HG03025 (cell line): ENCODE measurements around the gene COPA.
"Not testable (repeated sequence)": the region's sequence is repeated elsewhere in the genome, so short reads cannot be mapped to it uniquely, and the experiment has no call there.

Experiments
- ATAC-seq: cut with Tn5 transposase; IDR thresholded peaks from one replicate; pipeline ENCODE4 v1.9.1; 2021; ENCODE audit warnings: mild to moderate bottlenecking, moderate library complexity; ENCODE audit not compliant: unreplicated experiment, low FRiP score

The COPA gene

GRCh38 chr1:160342953-160343869 is at the start of gene COPA, which contains the start of gene NCSTN:
Gene COPA, minus strand, starts transcription at chr1:160343250. Its CDS starts 80 bp downstream, at chr1:160343170.
Gene NCSTN, plus strand, starts transcription at chr1:160343383. Its CDS starts 14 bp downstream, at chr1:160343397.
- ATAC-seq, result peak; percentile 83

DNA sequence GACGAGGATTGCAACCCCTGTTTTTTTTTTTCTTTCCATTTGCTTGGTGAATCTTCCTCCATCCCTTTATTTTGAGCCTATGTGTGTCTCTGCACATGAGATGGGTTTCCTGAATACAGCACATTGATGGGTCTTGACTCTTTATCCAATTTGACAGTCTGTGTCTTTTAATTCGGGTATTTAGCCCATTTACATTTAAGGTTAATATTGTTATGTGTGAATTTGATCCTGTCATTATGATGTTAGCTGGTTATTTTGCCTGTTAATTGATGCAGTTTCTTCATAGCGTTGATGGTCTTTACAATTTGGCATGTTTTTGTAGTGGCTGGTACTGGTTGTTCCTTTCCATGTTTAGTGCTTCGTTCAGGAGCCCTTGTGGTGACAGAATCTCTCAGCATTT is 45.4 kb upstream of the COPA start:
- not testable (repeated sequence) for ATAC-seq

GRCh38 chr1:160384812-160385211 is 41.8 kb upstream of the COPA start:
- not testable (repeated sequence) for ATAC-seq

- no peak for ATAC-seq
Measured at GRCh38 chr1:160377585-160378206, 34.6 kb upstream of the COPA start.

DNA sequence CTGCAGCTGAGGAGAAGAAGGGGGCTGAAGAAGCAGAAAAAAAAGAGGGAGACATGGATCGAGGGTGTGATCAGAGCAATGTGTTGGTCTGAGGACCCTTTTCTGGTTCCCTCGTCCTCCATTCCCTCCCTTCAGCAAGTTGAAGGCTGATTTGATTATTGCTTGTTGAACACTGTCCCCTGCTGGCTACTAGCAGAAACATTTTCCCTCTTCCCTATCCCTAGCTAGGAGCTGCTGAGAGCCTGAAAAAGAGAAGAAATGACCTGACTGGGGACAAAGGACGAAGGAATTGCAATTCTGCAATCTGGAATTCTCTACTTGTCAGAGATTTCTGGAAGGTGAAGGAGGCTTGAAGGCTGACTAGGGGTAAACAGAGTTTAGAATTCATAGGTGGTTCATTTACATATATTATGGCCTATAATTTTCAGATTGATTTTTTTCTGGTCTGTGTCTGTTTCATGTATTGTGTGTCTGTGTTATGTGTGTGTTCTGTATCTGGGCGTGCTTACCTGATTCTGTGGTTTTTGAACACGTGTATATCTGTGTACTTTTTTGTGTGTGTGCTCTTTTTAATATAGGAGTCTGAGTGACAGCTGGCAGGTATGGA is 33.6 kb upstream of the COPA start:
- ATAC-seq, result no peak

GRCh38 chr1:160375788-160376524 is 32.9 kb upstream of the COPA start:
- no peak for ATAC-seq

GRCh38 chr1:160374306-160375110 is 31.5 kb upstream of the COPA start:
- no peak for ATAC-seq

- ATAC-seq, result no peak
Measured at GRCh38 chr1:160373696-160374095, 30.6 kb upstream of the COPA start.

GRCh38 chr1:160371756-160372155 is 28.7 kb upstream of the COPA start:
- no peak for ATAC-seq

DNA sequence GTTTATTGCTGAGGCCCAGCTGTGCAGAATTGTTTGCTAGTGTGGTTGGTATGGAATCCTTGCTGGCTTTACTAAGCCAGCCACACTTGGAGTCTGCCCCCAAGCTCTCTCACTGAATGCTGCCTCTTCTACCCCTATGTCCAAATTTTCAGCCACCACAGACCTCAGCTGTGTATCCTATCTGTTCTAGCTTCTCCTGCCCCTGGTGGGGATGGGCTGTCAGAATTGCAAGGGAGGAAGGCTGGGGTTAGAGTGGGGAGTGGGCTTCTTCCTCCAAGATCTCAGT is 28.2 kb upstream of the COPA start:
- no peak for ATAC-seq

GRCh38 chr1:160370561-160371345 is 27.7 kb upstream of the COPA start:
- ATAC-seq, result no peak

GRCh38 chr1:160369087-160369486 is 26.0 kb upstream of the COPA start:
- ATAC-seq, result no peak

- no peak for ATAC-seq
Measured at GRCh38 chr1:160367934-160368923, 25.2 kb upstream of the COPA start.

- ATAC-seq, result no peak
Measured at GRCh38 chr1:160367516-160367900, 24.5 kb upstream of the COPA start.

DNA sequence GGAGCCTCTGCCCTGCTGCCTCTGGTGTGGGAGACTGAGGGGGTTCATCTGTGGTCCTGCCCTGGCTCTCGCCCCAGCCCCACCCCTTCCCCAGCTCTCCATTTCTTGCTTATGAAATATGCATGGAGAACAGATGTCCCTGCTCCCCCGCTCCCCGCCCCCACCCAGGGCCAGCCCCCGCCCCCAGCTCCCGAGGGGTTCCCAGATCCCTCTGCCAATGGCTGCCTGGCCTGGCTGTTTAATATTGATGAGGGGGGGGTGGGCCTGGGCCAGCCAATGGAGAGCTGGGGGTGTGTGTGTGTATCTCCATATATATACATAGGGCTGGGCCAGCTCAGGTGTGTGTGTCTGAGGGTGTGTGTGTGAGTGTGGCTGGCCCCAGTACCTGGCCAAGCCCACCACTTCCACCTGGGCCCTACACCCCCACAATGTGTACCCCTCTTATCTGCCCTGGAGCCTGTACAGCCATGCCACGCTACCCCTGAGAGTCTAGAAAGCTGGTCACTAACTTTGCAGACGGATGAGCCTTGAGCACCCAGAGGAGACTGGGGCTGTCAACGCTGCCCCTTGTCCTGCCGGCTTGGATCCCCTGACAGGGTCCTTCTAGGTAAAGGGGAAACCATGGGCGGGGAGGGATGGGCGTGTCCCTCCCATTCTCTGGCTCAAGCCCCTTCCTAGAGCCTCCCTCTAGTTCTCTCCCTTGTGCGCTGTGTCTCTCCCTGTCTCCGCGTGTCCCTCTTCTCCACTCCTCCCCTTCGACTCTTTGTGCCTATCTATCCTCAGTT is 23.9 kb upstream of the COPA start, which contains the start of gene NHLH1:
NHLH1 (plus strand) TSS at position 341 of the 785 bp plus-strand sequence. CDS start 3,661 bp downstream, outside the sequence.
- ATAC-seq, result no peak

DNA sequence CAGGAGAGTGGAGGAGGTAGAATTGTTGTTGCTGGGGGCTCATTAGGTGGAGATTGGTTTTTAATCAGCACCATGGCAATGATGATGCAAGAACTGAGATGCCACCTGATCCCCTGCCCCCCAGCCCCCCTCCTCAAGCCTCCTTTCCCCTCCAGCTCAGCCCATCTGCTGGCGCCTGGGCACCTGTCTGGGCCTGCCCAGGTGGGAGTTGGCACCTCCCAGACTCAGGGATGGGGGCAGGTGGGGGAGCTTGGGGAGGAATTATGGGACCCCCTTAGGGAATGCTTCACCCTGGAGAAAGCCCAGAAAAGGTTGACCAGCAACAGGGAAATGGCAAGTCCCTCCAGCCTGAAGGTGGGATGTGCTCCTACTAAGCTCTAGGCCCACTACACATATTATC is 22.3 kb upstream of the COPA start:
- ATAC-seq, result no peak
